GM18909 (cell line): ENCODE measurements around the gene CREBBP.

Source experiments
- ATAC-seq: cut with Tn5 transposase; IDR thresholded peaks from one replicate; pipeline ENCODE4 v1.9.1; 2021; ENCODE audit warnings: mild to moderate bottlenecking; ENCODE audit not compliant: unreplicated experiment, poor library complexity

The CREBBP gene

GRCh38 chr16:3774156-3774767, 106.3 kb downstream of the CREBBP start:
- no peak for ATAC-seq

GRCh38 chr16:3773663-3774062, 106.8 kb downstream of the CREBBP start:
- ATAC-seq: no peak

GRCh38 chr16:3771513-3771912, 109.0 kb downstream of the CREBBP start:
- ATAC-seq: no peak

- no peak for ATAC-seq
Measured at GRCh38 chr16:3770530-3770929, 110.0 kb downstream of the CREBBP start.

GRCh38 chr16:3769942-3770341, 110.6 kb downstream of the CREBBP start:
- no peak for ATAC-seq

- no peak for ATAC-seq
Measured at GRCh38 chr16:3769013-3769412, 111.5 kb downstream of the CREBBP start.

GRCh38 chr16:3767333-3767986, 113.1 kb downstream of the CREBBP start:
- ATAC-seq: no peak

GRCh38 chr16:3766177-3766576, 114.3 kb downstream of the CREBBP start:
- ATAC-seq: no peak

GRCh38 chr16:3764409-3764808, 116.1 kb downstream of the CREBBP start:
- ATAC-seq: no peak

- no peak for ATAC-seq
Measured at GRCh38 chr16:3762107-3762750, 118.3 kb downstream of the CREBBP start.

GRCh38 chr16:3761375-3762106, 119.0 kb downstream of the CREBBP start:
- ATAC-seq: no peak

- ATAC-seq: no peak
Measured at GRCh38 chr16:3760518-3760917, 120.0 kb downstream of the CREBBP start.

GRCh38 chr16:3759736-3760135, 120.8 kb downstream of the CREBBP start:
- no peak for ATAC-seq

- no peak for ATAC-seq
Measured at GRCh38 chr16:3756113-3756512, 124.4 kb downstream of the CREBBP start.

- ATAC-seq: no peak
Measured at GRCh38 chr16:3755249-3755648, 125.3 kb downstream of the CREBBP start.

GRCh38 chr16:3754772-3755171, 125.7 kb downstream of the CREBBP start:
- no peak for ATAC-seq

- no peak for ATAC-seq
Measured at GRCh38 chr16:3754081-3754703, 126.3 kb downstream of the CREBBP start.

GRCh38 chr16:3752984-3753383, 127.5 kb downstream of the CREBBP start:
- no peak for ATAC-seq

GRCh38 chr16:3751878-3752277, 128.6 kb downstream of the CREBBP start:
- no peak for ATAC-seq

GRCh38 chr16:3748307-3748706, 132.2 kb downstream of the CREBBP start:
- no peak for ATAC-seq
